ENCODE results near the gene PLGRKT.

Gene PLGRKT

DNA sequence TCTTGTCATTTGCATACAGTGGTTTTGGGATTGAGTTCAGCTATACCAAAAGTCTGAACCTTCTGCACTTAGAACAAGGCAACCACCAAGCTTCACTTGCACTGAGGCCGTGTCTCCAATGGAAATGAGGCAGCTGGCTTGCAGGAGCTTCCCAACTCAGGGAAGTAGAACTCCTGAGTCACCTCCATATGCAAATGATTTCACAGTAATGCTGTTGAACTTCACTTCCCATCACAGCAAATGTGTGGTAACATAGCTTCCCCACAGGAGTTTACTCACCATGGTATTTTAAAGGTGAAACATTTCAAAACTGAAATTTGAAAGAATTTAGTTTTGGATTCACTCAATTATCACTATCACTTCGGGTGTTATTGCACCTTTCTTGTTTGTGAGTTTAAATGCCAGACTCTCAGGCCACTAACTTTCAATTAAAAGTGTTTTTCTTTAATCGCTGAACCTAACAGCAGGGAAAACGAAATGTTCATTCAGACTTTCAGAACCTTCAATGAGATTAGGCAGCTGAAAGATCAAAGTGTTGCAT lies 21.6 kb upstream of the PLGRKT start:
- no peak for TF ChIP-seq POLR2A (IDR thresholded peaks at IDR 0.05; ENCODE audit: extremely low read depth, insufficient read length)
- TF ChIP-seq, protein P1, sequence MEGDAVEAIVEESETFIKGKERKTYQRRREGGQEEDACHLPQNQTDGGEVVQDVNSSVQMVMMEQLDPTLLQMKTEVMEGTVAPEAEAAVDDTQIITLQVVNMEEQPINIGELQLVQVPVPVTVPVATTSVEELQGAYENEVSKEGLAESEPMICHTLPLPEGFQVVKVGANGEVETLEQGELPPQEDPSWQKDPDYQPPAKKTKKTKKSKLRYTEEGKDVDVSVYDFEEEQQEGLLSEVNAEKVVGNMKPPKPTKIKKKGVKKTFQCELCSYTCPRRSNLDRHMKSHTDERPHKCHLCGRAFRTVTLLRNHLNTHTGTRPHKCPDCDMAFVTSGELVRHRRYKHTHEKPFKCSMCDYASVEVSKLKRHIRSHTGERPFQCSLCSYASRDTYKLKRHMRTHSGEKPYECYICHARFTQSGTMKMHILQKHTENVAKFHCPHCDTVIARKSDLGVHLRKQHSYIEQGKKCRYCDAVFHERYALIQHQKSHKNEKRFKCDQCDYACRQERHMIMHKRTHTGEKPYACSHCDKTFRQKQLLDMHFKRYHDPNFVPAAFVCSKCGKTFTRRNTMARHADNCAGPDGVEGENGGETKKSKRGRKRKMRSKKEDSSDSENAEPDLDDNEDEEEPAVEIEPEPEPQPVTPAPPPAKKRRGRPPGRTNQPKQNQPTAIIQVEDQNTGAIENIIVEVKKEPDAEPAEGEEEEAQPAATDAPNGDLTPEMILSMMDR (IDR thresholded peaks at IDR 0.05; ENCODE audit: low read depth, low read length), result no peak
- TF ChIP-seq MAX (IDR thresholded peaks at IDR 0.05; ENCODE audit: low read depth, low read length), result no peak
- TF ChIP-seq MYC (IDR thresholded peaks at IDR 0.05; ENCODE audit: low read depth, low read length), result no peak
- no peak overlapping the region for H3K4me3 ChIP-seq (ENCODE audit: low read depth, low read length)
- no peak for DNase-seq (ENCODE audit: low read depth)

DNA sequence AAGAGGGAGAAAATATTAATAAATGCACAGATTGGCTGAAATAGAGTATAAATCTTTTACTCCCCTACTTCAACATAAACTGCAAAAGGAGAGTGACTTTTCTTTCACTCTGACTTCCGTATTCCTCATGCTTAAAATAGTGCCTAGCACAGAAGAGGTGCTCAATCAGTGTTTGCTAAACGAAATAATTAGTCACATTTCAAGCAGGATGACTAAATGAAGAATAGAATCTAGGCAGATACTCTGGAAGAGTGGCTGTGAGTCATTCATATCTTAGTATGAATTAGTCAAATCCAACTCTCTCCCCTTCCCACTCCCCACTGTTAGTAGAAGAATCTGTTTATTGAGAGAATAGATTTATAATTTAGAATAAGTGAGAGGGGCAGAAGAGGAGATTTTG lies 17.5 kb upstream of the PLGRKT start:
- H3K4me3 ChIP-seq (ENCODE audit: low read depth, low read length), result no peak overlapping the region
- DNase-seq (ENCODE audit: low read depth), result no peak

DNA sequence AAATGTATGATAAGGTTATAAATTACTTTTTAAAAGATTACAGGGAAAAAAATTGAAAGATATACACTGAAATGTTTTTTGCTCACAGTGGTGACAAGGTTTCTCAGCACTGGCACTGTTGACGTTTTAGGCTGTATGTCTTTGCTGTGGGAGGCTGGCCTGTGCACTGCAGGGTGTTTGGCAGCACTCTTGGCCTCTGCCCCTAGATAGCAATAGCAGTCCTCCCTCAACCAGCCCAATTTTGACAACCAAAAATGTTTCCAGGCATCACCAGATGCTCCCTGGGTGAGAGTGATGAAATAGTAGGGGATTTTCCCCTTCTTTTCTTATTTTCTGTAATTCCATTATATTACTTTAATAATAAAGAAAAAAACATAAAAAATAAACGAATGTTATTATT lies 15.9 kb upstream of the PLGRKT start:
- H3K4me3 ChIP-seq (ENCODE audit: low read depth, low read length), result no peak overlapping the region
- TF ChIP-seq MYC (IDR thresholded peaks at IDR 0.05; ENCODE audit: low read depth, low read length) (no peak), MAX (IDR thresholded peaks at IDR 0.05; ENCODE audit: low read depth, low read length) (no peak), POLR2A (IDR thresholded peaks at IDR 0.05; ENCODE audit: extremely low read depth, insufficient read length) (no peak)
- TF ChIP-seq, protein P1 (IDR thresholded peaks at IDR 0.05; ENCODE audit: low read depth, low read length), result no peak
- DNase-seq (ENCODE audit: low read depth), result no peak

More for the DNA sequence above, 17.5 kb upstream of the PLGRKT start:
- TF ChIP-seq MYC (IDR thresholded peaks at IDR 0.05; ENCODE audit: low read depth, low read length), result no peak
- no peak for TF ChIP-seq MAX (IDR thresholded peaks at IDR 0.05; ENCODE audit: low read depth, low read length)
- no peak for TF ChIP-seq POLR2A (IDR thresholded peaks at IDR 0.05; ENCODE audit: extremely low read depth, insufficient read length)
- TF ChIP-seq, protein P1 (IDR thresholded peaks at IDR 0.05; ENCODE audit: low read depth, low read length), result no peak

GRCh38 chr9:5453004-5453403 lies 15.3 kb upstream of the PLGRKT start:
- H3K4me3 ChIP-seq (ENCODE audit: low read depth, low read length), result no peak overlapping the region
- DNase-seq (ENCODE audit: low read depth), result no peak
- TF ChIP-seq MYC (IDR thresholded peaks at IDR 0.05; ENCODE audit: low read depth, low read length) (no peak), MAX (IDR thresholded peaks at IDR 0.05; ENCODE audit: low read depth, low read length) (no peak), POLR2A (IDR thresholded peaks at IDR 0.05; ENCODE audit: extremely low read depth, insufficient read length) (no peak)
- TF ChIP-seq, protein P1 (IDR thresholded peaks at IDR 0.05; ENCODE audit: low read depth, low read length), result no peak

- peak; percentile 51 for DNase-seq (ENCODE audit: low read depth)
- TF ChIP-seq MYC (IDR thresholded peaks at IDR 0.05; ENCODE audit: low read depth, low read length) (no peak), MAX (IDR thresholded peaks at IDR 0.05; ENCODE audit: low read depth, low read length) (no peak), POLR2A (IDR thresholded peaks at IDR 0.05; ENCODE audit: extremely low read depth, insufficient read length) (no peak)
- TF ChIP-seq, protein P1 (IDR thresholded peaks at IDR 0.05; ENCODE audit: low read depth, low read length), result no peak
- no peak overlapping the region for H3K4me3 ChIP-seq (ENCODE audit: low read depth, low read length)
Observed at GRCh38 chr9:5452286-5452609, 14.5 kb upstream of the PLGRKT start.
